Spleen (tissue), 13 donors: ENCODE measurements around the gene MTPN. TPM values are rescaled to one million over a fixed set of nuclear protein-coding genes. Genes with fewer than 3 reads are reported as not detected.

ENCODE experiments used
- DNase-seq: peaks from one replicate; pipeline ENCODE4 v3.0.0-alpha.2; 2020
- H3K27ac ChIP-seq, 8 donors: fragments of 200-600 bp; sonication (generic) in 7 of 8; 1 replicate in 4 of 8; 2 replicates in 4 of 8; pipeline versions ENCODE4 v1.5.0 to v1.8.0; 2016 to 2021; ENCODE audit warnings: inconsistent platforms in 4 of 8, mild to moderate bottlenecking in 4 of 8, moderate library complexity in 1 of 8
- H3K27me3 ChIP-seq, 7 donors: fragments of 200-600 bp; sonication (generic) in 6 of 7; replicated peaks in 1 of 7; 1 replicate in 4 of 7; 2 replicates in 3 of 7; pipeline versions ENCODE4 v1.5.0 to v1.8.0; 2016 to 2021; ENCODE audit warnings: inconsistent platforms in 3 of 7, mild to moderate bottlenecking in 1 of 7
- H3K36me3 ChIP-seq, 6 donors: fragments of 200-600 bp; sonication (generic) in 5 of 6; 1 replicate in 4 of 6; 2 replicates in 2 of 6; pipeline versions ENCODE4 v1.5.0 to v1.8.0; 2016 to 2021; ENCODE audit warnings: inconsistent platforms in 2 of 6
- H3K4me1 ChIP-seq, 6 donors: fragments of 200-600 bp; sonication (generic) in 5 of 6; 1 replicate in 3 of 6; 2 replicates in 3 of 6; pipeline versions ENCODE4 v1.5.0 to v1.8.0; 2016 to 2021; ENCODE audit warnings: inconsistent platforms in 3 of 6
- H3K4me3 ChIP-seq, 8 donors: fragments of 200-600 bp; sonication (generic) in 7 of 8; 1 replicate in 4 of 8; 2 replicates in 4 of 8; pipeline versions ENCODE4 v1.5.0 to v1.8.0; 2016 to 2021; ENCODE audit warnings: inconsistent platforms in 4 of 8, mild to moderate bottlenecking in 4 of 8, moderate library complexity in 2 of 8
- H3K9me3 ChIP-seq, 8 donors: fragments of 200-600 bp; sonication (generic) in 7 of 8; 1 replicate in 4 of 8; 2 replicates in 4 of 8; pipeline versions ENCODE4 v1.5.0 to v1.8.0; 2016 to 2021; ENCODE audit warnings: inconsistent platforms in 4 of 8
- POLR2A ChIP-seq, 3 donors: fragments of 450-650 bp; IDR thresholded peaks; one replicate each; pipeline ENCODE4 v1.5.1; 2017; ENCODE audit warnings: antibody characterized with exemption in 3 of 3, mild to moderate bottlenecking in 1 of 3
- POLR2AphosphoS5 ChIP-seq, 3 donors: sonication (generic); formaldehyde crosslinking; IDR thresholded peaks; one replicate each; pipeline ENCODE4 v1.5.1; 2017; ENCODE audit warnings: antibody characterized with exemption in 3 of 3
- WGBS, 5 donors: extraction: QIAGEN DNeasy Blood & Tissue Kit in 3 of 5; methylation state at CpG; one replicate each; pipeline versions ENCODE4 v1.1.5 to v1.1.7; 2013 to 2018; 5-methylcytosine and 5-hydroxymethylcytosine counted together
- intact Hi-C: fragments of 100-400 bp; cut with DNase I; formaldehyde crosslinking; loops from one replicate; pipeline ENCODE4 v1.15.0; 2023; ENCODE audit warnings: low total_unique reads
- long read RNA-seq, 2 donors: transcript quantifications; one replicate each; lab custom pipeline, GENCODE V29; 2026
- polyA plus RNA-seq, 3 donors: library from polyadenylated mRNA; stranded (reverse); fragments of 200-250 nt; gene quantifications; one replicate each; pipeline ENCODE4 v1.2.1, GENCODE V29; 2013
- total RNA-seq, 7 donors: library from RNA; depleted of rRNA in 3 of 7; stranded (reverse); fragments of >200 nt in 3 of 7; fragmentation: NEBNext Ultra II Directional in 4 of 7; extraction: Animal tissue kit (Norgen Biotek cat#: 25700) in 4 of 7; gene quantifications; one replicate each; pipeline versions ENCODE4 v1.1.0 to v1.2.1, GENCODE V29; 2016 to 2021
- TF ChIP-seq, protein P1 (sequence below), 11 experiments: fragments of 200-600 bp in 7 of 11; fragments of 450-650 bp in 4 of 11; sonication (generic) in 4 of 11; IDR thresholded peaks in 8 of 11; conservative IDR thresholded peaks in 3 of 11; 1 replicate in 7 of 11; 2 replicates in 4 of 11; pipeline versions ENCODE4 v1.4.0 to v1.8.0; 2016 to 2021; ENCODE audit warnings: antibody characterized with exemption in 11 of 11, inconsistent platforms in 4 of 11, mild to moderate bottlenecking in 1 of 11
- donor health status: healthy with polysubstance abuse.
- donor health status: DM: no; HTN: no; CAD: no; lungs with moderate emphysema.
- donor health status: DM: no; HTN: no; CAD: no.
- donor health status: Bipolar disorder and iron deficiency.
- donor health status: healthy.
- donor health status: DM: no; HTN: no; CAD: no.
- donor health status: DM: yes; HTN: yes; CAD: no.

Gene MTPN, protein sequence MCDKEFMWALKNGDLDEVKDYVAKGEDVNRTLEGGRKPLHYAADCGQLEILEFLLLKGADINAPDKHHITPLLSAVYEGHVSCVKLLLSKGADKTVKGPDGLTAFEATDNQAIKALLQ
- 100 to 1,000 TPM; 154 to 192 (median 167) TPM for total RNA-seq
- 10 to 100 TPM; 43.2 to 90.4 (median 76.5) TPM for polyA plus RNA-seq
- long read RNA-seq, donor 1, transcript MTPN-201 (4 exons, 3,738 nt): major isoform, 52 of 57 reads
- long read RNA-seq, donor 1, partial matches to known transcripts: 5 of 57 reads
- long read RNA-seq, donor 1, other reads (novel, unspliced or antisense): 0 of 57 reads
- long read RNA-seq, donor 2, transcript MTPN-201 (4 exons, 3,738 nt): major isoform, 27 of 35 reads
- long read RNA-seq, donor 2, partial matches to known transcripts: 8 of 35 reads
- long read RNA-seq, donor 2, other reads (novel, unspliced or antisense): 0 of 35 reads

DNA sequence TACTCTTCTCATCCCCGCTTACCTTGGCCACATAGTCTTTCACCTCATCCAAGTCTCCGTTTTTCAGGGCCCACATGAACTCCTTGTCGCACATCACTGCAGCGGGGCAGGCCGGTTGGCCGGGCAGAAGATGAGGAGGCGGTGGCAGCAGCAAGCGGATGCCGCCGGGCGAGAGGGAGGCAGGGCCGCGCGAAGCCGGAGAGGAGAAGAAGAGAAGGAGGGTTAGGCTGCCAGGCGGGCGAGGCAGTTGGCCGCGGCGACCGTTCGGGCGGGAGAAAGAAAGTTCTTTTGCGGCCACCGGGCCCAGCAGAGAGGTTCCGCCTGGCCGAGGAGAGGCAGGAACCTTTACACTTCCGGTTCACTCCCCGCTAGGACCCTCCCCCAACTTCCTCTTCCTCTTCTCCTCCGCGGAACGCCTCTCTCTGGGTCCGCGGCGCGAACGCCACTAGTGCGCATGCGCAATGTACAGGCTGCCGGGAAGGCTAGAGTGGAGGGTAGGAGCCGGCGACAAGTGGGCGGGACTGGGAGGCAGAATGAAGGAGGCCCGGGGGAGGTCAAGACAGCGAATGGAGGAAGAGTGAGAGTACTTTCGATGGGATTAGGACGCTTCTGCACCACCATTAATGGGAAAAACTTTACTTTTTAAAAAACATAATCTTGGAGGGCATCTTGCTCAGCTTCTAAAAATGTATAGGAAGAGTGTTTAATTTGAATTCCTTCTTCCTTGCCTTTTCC lies at the start of gene MTPN:
Gene MTPN (minus strand): TSS at position 353 of the 735 bp plus-strand sequence. CDS start 259 bp downstream, at position 94.
- Histone ChIP-seq H3K36me3 (peaks cover 0 to 23% (median 0%) of the 10 kb centered on the region in 6 donors), H3K4me1 (peaks cover 46 to 93% (median 78%) of the 10 kb centered on the region in 6 donors), H3K27me3 (no peaks in the 10 kb centered on the region), H3K4me3 (peak within 1 kb of the TSS; percentile 89 to 97 (median 94)), H3K9me3 (no peaks in the 10 kb centered on the region), H3K27ac (peak within 1 kb of the TSS; percentile 84 to 98 (median 96))
- 0 to 1% (median 0%) methylated on average over 43 to 47 of the region's 47 CpGs for WGBS, 5 donors
- intact Hi-C loops: no loop called here
- TF ChIP-seq POLR2AphosphoS5 (IDR thresholded peaks at IDR 0.05) (peak; percentile 94 to 97 (median 95)), POLR2A (IDR thresholded peaks at IDR 0.05) (peak in 2 of 3 donors; percentile 15 to 62)
- TF ChIP-seq, protein P1, sequence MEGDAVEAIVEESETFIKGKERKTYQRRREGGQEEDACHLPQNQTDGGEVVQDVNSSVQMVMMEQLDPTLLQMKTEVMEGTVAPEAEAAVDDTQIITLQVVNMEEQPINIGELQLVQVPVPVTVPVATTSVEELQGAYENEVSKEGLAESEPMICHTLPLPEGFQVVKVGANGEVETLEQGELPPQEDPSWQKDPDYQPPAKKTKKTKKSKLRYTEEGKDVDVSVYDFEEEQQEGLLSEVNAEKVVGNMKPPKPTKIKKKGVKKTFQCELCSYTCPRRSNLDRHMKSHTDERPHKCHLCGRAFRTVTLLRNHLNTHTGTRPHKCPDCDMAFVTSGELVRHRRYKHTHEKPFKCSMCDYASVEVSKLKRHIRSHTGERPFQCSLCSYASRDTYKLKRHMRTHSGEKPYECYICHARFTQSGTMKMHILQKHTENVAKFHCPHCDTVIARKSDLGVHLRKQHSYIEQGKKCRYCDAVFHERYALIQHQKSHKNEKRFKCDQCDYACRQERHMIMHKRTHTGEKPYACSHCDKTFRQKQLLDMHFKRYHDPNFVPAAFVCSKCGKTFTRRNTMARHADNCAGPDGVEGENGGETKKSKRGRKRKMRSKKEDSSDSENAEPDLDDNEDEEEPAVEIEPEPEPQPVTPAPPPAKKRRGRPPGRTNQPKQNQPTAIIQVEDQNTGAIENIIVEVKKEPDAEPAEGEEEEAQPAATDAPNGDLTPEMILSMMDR (IDR thresholded peaks at IDR 0.05 in 8 of 11, conservative IDR thresholded peaks at IDR 0.05 in 3 of 11): peak in 2 of 11 experiments; percentile 19 to 21
- DNase-seq: peak; percentile 100

DNA sequence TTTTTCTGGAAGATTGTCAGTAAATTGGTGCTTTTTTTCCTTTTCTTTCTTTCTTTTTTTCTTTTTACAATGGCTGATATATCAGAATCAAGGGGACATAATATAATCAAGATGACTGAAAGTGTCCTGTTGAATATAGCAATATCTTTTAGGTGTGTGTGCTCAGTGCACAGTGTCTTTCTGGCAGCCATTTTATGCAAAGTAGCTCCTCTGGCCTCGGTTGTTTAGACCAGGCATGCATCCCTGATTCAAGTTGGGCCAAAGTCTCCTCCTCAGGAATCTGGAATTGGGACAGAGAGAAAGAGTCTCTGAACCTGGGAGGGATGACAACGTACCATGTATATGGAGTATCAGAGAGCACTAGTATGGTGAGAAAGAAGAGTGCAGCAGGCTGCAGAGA lies 49.0 kb upstream of the MTPN start:
- 73 to 87% (median 80%) methylated on average over 2 of the region's 2 CpGs for WGBS, 5 donors
- Histone ChIP-seq H3K36me3 (no peaks in the 10 kb centered on the region), H3K4me3 (no peak overlapping the region), H3K27me3 (no peaks in the 10 kb centered on the region), H3K27ac (no peak overlapping the region), H3K4me1 (no peaks in the 10 kb centered on the region), H3K9me3 (no peaks in the 10 kb centered on the region)
- DNase-seq: no peak
- intact Hi-C loops: no loop called here
- TF ChIP-seq POLR2A (IDR thresholded peaks at IDR 0.05) (no peak), POLR2AphosphoS5 (IDR thresholded peaks at IDR 0.05) (no peak)
- TF ChIP-seq, protein P1 (IDR thresholded peaks at IDR 0.05 in 8 of 11, conservative IDR thresholded peaks at IDR 0.05 in 3 of 11): no peak

DNA sequence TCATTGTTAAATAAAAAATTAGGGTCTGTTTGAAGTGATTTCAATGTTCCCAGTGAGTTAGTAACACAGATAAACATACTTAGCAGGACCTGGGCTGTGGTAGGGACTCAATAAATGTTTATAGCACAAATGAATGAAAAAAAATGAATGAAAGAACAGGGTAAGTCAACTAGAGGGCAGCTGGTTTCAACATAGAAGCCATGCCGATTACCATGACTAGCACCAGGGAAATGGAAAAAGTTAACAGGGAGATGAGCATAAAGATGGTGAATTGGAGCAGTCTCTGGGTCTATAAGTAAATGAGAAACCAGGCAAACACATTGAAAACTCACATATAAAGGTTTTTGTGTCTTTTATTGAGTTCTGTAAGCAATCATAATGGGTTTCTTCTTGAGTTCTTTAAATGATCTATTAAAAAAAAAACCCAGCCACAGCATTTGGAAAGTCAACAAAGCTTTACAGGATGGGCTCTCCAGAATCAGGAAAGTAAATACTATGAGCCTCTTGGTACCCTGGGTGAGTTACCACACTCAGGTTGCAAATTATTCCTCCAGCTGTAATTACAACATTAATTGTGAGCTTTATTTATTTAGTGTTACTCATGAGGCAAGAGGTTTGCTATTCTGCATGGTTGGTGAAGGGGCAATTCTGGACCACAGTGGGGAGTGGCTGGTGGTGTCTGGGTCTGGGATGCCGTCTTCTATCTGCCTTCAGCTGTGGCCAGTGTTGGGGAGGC lies 46.1 kb upstream of the MTPN start:
- no peak for DNase-seq

More for the DNA sequence above, 46.1 kb upstream of the MTPN start:
- no peaks in the 10 kb centered on the region for H3K9me3 ChIP-seq
- H3K27ac ChIP-seq: no peak overlapping the region
- 56 to 84% (median 71%) methylated on average over 2 of the region's 2 CpGs for WGBS, 5 donors
- H3K36me3 ChIP-seq: no peaks in the 10 kb centered on the region
- intact Hi-C loops: no loop called here
- no peaks in the 10 kb centered on the region for H3K4me1 ChIP-seq
- TF ChIP-seq POLR2AphosphoS5 (IDR thresholded peaks at IDR 0.05): no peak
- TF ChIP-seq, protein P1 (IDR thresholded peaks at IDR 0.05 in 8 of 11, conservative IDR thresholded peaks at IDR 0.05 in 3 of 11): no peak
- TF ChIP-seq POLR2A (IDR thresholded peaks at IDR 0.05): no peak
- H3K4me3 ChIP-seq: no peak overlapping the region
- no peaks in the 10 kb centered on the region for H3K27me3 ChIP-seq
